KOPT-K1 (cell line): Measurements from ENCODE around the gene RNF145.

ENCODE experiments used
- H3K27ac ChIP-seq: fragments of 200-600 bp; sonication (generic); 2 replicates; pipeline ENCODE4 v1.5.1; 2016; ENCODE audit warnings: antibody characterized with exemption, mild to moderate bottlenecking, low read depth, low read length; ENCODE audit not compliant: poor library complexity, severe bottlenecking
- H3K36me3 ChIP-seq: fragments of 200-600 bp; sonication (generic); 2 replicates; pipeline ENCODE4 v1.5.1; 2017; ENCODE audit warnings: antibody characterized with exemption, mild to moderate bottlenecking, low read length, moderate library complexity; ENCODE audit not compliant: insufficient read depth
- H3K9me3 ChIP-seq: fragments of 200-600 bp; sonication (generic); 2 replicates; pipeline ENCODE4 v1.5.1; 2017; ENCODE audit warnings: antibody characterized with exemption, low read length, mild to moderate bottlenecking; ENCODE audit not compliant: insufficient read depth, poor library complexity, severe bottlenecking

The RNF145 gene

GRCh38 chr5:159187719-159188118 lies 21.6 kb downstream of the RNF145 start:
- Histone ChIP-seq H3K9me3 (no peaks in the 10 kb centered on the region), H3K36me3 (peaks cover 79% of the 10 kb centered on the region), H3K27ac (no peak overlapping the region)

- no peak overlapping the region for H3K27ac ChIP-seq
- H3K36me3 ChIP-seq: peaks cover 82% of the 10 kb centered on the region
- no peaks in the 10 kb centered on the region for H3K9me3 ChIP-seq
These were observed 23.0 kb downstream of the RNF145 start for GRCh38 chr5:159186319-159186718.

GRCh38 chr5:159185773-159186172 lies 23.6 kb downstream of the RNF145 start:
- no peaks in the 10 kb centered on the region for H3K9me3 ChIP-seq
- H3K27ac ChIP-seq: no peak overlapping the region
- peaks cover 83% of the 10 kb centered on the region for H3K36me3 ChIP-seq

- Histone ChIP-seq H3K27ac (no peak overlapping the region), H3K9me3 (no peaks in the 10 kb centered on the region), H3K36me3 (peaks cover 84% of the 10 kb centered on the region)
These were observed 24.4 kb downstream of the RNF145 start for GRCh38 chr5:159184858-159185381.

DNA sequence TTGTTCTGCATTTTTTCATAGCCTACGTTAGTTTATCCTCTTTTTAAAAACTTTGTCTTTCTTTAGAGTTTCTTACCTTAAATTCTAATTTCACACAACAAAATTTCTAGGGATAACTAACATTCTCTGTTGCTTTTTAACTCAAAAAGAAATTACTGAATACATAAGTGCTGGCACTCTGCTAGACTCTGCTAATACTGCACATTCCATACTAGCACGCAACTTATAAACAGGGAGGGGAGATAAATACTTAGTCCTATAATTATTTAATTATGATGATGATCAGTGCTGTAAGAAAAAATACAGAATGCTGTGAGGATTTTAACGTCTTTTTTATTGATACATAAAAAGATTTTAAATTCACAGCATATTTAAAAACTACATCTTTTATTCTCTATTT lies 25.1 kb downstream of the RNF145 start:
- no peak overlapping the region for H3K27ac ChIP-seq
- H3K9me3 ChIP-seq: no peaks in the 10 kb centered on the region
- H3K36me3 ChIP-seq: peaks cover 83% of the 10 kb centered on the region

GRCh38 chr5:159183247-159183646 lies 26.1 kb downstream of the RNF145 start:
- H3K27ac ChIP-seq: no peak overlapping the region
- no peaks in the 10 kb centered on the region for H3K9me3 ChIP-seq
- H3K36me3 ChIP-seq: peaks cover 87% of the 10 kb centered on the region

- Histone ChIP-seq H3K9me3 (no peaks in the 10 kb centered on the region), H3K36me3 (peaks cover 84% of the 10 kb centered on the region), H3K27ac (no peak overlapping the region)
These were observed 26.7 kb downstream of the RNF145 start for GRCh38 chr5:159182691-159183090.

- Histone ChIP-seq H3K27ac (no peak overlapping the region), H3K9me3 (no peaks in the 10 kb centered on the region), H3K36me3 (peaks cover 88% of the 10 kb centered on the region)
These were observed 27.7 kb downstream of the RNF145 start for GRCh38 chr5:159181651-159182050.

DNA sequence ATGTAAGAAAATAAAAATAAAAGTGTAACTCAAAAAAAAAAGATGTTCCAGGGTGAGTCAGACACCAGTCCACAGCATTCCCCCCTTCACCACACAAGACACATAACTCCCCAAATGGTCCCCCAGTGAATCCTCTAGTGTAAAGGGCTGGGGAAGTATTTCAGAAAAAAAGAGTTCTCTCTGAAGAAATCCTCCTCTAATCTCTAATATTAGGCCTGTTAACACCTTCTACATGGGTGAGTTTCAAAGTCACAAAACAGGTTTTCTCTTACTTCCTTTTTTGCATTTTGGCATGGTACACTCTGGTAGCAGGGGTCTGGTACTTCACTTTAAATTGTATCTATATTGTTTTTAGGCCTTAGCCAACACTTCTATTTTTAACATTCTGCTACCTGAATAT lies 28.2 kb downstream of the RNF145 start:
- Histone ChIP-seq H3K9me3 (no peaks in the 10 kb centered on the region), H3K27ac (no peak overlapping the region), H3K36me3 (peaks cover 88% of the 10 kb centered on the region)

- H3K27ac ChIP-seq: no peak overlapping the region
These were observed 29.6 kb downstream of the RNF145 start for GRCh38 chr5:159179529-159180305.

DNA sequence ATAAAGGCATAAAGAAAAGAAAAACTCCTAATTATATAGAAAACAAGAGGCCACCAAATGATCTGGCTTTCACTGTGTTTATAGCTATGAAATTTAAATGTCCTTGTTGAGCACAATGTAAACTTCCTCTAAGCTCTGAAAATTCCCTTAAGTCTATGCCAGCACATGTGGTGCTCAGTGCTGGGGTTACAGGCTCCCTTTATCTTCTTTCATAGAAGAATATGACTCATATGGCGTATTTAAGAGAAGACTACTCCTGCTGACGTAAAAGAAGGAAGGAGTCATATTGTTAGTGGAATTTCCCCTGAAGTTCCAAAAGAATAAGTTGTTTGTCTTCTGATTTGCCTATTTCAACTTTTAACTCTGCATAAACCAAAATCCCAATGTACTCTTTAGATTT lies 30.4 kb downstream of the RNF145 start:
- no peaks in the 10 kb centered on the region for H3K9me3 ChIP-seq
- H3K36me3 ChIP-seq: peaks cover 91% of the 10 kb centered on the region
- H3K27ac ChIP-seq: no peak overlapping the region

More at GRCh38 chr5:159179529-159180305, 29.6 kb downstream of the RNF145 start:
- H3K9me3 ChIP-seq: no peaks in the 10 kb centered on the region
- H3K36me3 ChIP-seq: peaks cover 87% of the 10 kb centered on the region

GRCh38 chr5:159175547-159175946 lies 33.8 kb downstream of the RNF145 start:
- Histone ChIP-seq H3K27ac (no peak overlapping the region), H3K36me3 (peaks cover 86% of the 10 kb centered on the region), H3K9me3 (no peaks in the 10 kb centered on the region)

GRCh38 chr5:159174511-159175168 lies 34.7 kb downstream of the RNF145 start:
- no peaks in the 10 kb centered on the region for H3K9me3 ChIP-seq
- H3K36me3 ChIP-seq: peaks cover 82% of the 10 kb centered on the region
- no peak overlapping the region for H3K27ac ChIP-seq

DNA sequence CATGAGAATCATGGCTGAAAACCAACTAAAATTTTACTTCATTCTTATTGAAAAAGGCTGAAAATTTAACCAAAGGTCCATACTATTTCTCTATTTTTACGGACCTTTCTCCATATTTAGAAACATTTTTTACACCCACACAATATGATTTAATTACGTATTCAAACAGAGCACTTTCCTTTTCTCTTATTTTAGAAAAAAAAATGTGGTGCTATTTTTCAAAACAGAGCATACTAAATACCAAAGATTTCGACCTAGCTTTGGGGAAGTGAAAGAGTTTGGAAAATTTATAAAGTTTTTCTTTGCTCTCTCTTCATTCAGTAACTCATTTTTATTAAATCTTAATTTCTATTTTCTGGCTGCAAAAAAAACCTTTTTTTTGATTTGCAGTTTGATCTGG lies 38.1 kb downstream of the RNF145 start:
- Histone ChIP-seq H3K9me3 (no peaks in the 10 kb centered on the region), H3K27ac (no peak overlapping the region), H3K36me3 (peaks cover 85% of the 10 kb centered on the region)

DNA sequence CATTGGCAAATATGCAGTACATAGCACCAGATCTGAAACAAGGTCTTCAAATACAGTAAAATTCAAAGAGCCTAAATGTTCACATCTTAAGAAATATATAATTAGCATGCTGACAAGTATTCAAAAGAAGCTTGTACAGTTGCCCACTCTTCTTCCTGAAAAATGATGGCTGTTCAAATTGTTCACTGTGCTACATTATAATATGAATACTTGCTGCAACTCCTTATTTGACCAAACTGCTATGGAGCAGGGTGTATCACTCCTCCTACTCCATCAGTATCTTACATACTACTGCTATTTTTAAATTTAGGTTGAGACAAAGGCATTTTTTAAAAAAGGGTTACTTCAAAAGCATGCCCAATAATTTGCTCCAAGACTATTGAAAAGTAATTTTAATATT lies 39.3 kb downstream of the RNF145 start:
- H3K36me3 ChIP-seq: peaks cover 81% of the 10 kb centered on the region
- H3K9me3 ChIP-seq: no peaks in the 10 kb centered on the region
- H3K27ac ChIP-seq: no peak overlapping the region
